HepG2 (cell line): ENCODE measurements around the gene NEK7. TPM values are rescaled to one million over a fixed set of nuclear protein-coding genes. Genes with fewer than 3 reads are reported as not detected.

Experiments used
- AGO1 ChIP-seq: fragments of 200-400 bp; formaldehyde crosslinking; IDR thresholded peaks from 2 replicates; pipeline ENCODE4 v1.6.1; 2017; ENCODE audit warnings: mild to moderate bottlenecking, low read depth, low read length, moderate library complexity; ENCODE audit not compliant: poor library complexity, severe bottlenecking
- EZH2 ChIP-seq: conservative IDR thresholded peaks from 2 replicates; pipeline ENCODE4 v1.6.1; 2012; ENCODE audit warnings: mild to moderate bottlenecking, low read depth, low read length, moderate library complexity
- HBP1 ChIP-seq: IDR thresholded peaks from 2 replicates; pipeline ENCODE4 v1.6.1; 2016; ENCODE audit warnings: low read depth, control low read depth
- HNF1B ChIP-seq: sonication (generic); formaldehyde crosslinking; IDR thresholded peaks from 2 replicates; pipeline ENCODE4 v1.5.1; 2020; ENCODE audit warnings: mild to moderate bottlenecking, moderate library complexity, missing genetic modification reagents
- HNRNPLL ChIP-seq: fragments of 200-400 bp; formaldehyde crosslinking; IDR thresholded peaks from 2 replicates; pipeline ENCODE4 v1.6.1; 2017; ENCODE audit warnings: mild to moderate bottlenecking, low read depth, low read length; ENCODE audit not compliant: poor library complexity, severe bottlenecking
- KMT2A ChIP-seq: sonication (generic); formaldehyde crosslinking; IDR thresholded peaks from 2 replicates; pipeline ENCODE4 v1.4.0; 2020; ENCODE audit warnings: missing genetic modification reagents
- NAIF1 ChIP-seq: sonication (generic); formaldehyde crosslinking; IDR thresholded peaks from 2 replicates; pipeline ENCODE4 v1.5.0; 2020; ENCODE audit warnings: mild to moderate bottlenecking, missing genetic modification reagents, borderline replicate concordance
- NRL ChIP-seq: sonication (generic); formaldehyde crosslinking; IDR thresholded peaks from 2 replicates; pipeline ENCODE4 v1.5.0; 2020; ENCODE audit warnings: missing genetic modification reagents, mild to moderate bottlenecking, moderate library complexity, borderline replicate concordance
- PTBP1 ChIP-seq: fragments of 200-400 bp; formaldehyde crosslinking; IDR thresholded peaks from 2 replicates; pipeline ENCODE4 v1.6.1; 2018; ENCODE audit warnings: low read length, low read depth; ENCODE audit not compliant: poor library complexity, severe bottlenecking
- ZBTB1 ChIP-seq: sonication (generic); formaldehyde crosslinking; IDR thresholded peaks from 2 replicates; pipeline ENCODE4 v1.4.0; 2020; ENCODE audit warnings: missing genetic modification reagents, borderline replicate concordance
- ZNF138 ChIP-seq: sonication (generic); formaldehyde crosslinking; IDR thresholded peaks from 2 replicates; pipeline ENCODE4 v1.5.0; 2020; ENCODE audit warnings: mild to moderate bottlenecking, low read depth, missing genetic modification reagents
- ZNF234 ChIP-seq: sonication (generic); formaldehyde crosslinking; conservative IDR thresholded peaks from 2 replicates; pipeline ENCODE4 v1.5.1; 2020; ENCODE audit warnings: mild to moderate bottlenecking, missing genetic modification reagents
- ZNF703 ChIP-seq: sonication (generic); formaldehyde crosslinking; IDR thresholded peaks from 2 replicates; pipeline ENCODE4 v1.5.1; 2020; ENCODE audit warnings: missing genetic modification reagents, mild to moderate bottlenecking, moderate library complexity, borderline replicate concordance
- ZNF792 ChIP-seq: IDR thresholded peaks from 2 replicates; pipeline ENCODE4 v1.6.1; 2016
- polyA plus RNA-seq, 8 experiments: library from polyadenylated mRNA; depleted of rRNA in 3 of 8; stranded (reverse) in 7 of 8; unstranded in 1 of 8; fragments of >200 nt; fragmentation: Illumina TruSeq in 4 of 8; extraction: Trizol in 4 of 8; gene quantifications; 2 replicates each; pipeline versions ENCODE4 v1.2.1 to v1.2.3, GENCODE V29; 2011 to 2016; ENCODE audit warnings: low read depth in 4 of 8, missing spikeins in 1 of 8, mixed read lengths in 1 of 8; ENCODE audit not compliant: insufficient read depth in 1 of 8
- total RNA-seq, 5 experiments: library from RNA; depleted of rRNA; stranded (reverse); fragments of >200 nt; fragmentation: Illumina TruSeq; extraction: Trizol; gene quantifications; 2 replicates each; pipeline ENCODE4 v1.2.3, GENCODE V29; 2016; ENCODE audit warnings: low read depth in 1 of 5
- TF ChIP-seq, protein P1 (sequence below): sonication (generic); formaldehyde crosslinking; conservative IDR thresholded peaks from 2 replicates; pipeline ENCODE4 v1.8.0; 2022; ENCODE audit warnings: mild to moderate bottlenecking, moderate library complexity, missing genetic modification reagents
- TF ChIP-seq, protein P2 (sequence below): sonication (generic); formaldehyde crosslinking; IDR thresholded peaks from 2 replicates; pipeline ENCODE4 v1.5.0; 2020; ENCODE audit warnings: mild to moderate bottlenecking, missing genetic modification reagents, borderline replicate concordance
- TF ChIP-seq, protein P3 (sequence below): sonication (generic); formaldehyde crosslinking; IDR thresholded peaks from 2 replicates; pipeline ENCODE4 v1.4.0; 2020; ENCODE audit warnings: missing genetic modification reagents

NEK7 gene
- total and polyA plus RNA-seq, 2 of the 13 experiments (the other 11 are each of a cell fraction or from before 2014, with no cell fraction given), result 18.1 to 19.2 TPM

GRCh38 chr1:198156745-198157240 lies at the start of gene NEK7 (continued):
- TF ChIP-seq HNF1B, result peak; percentile 32; the same call in 1 of the 2 replicates
- no peak for TF ChIP-seq PTBP1
- peak; percentile 53 for TF ChIP-seq AGO1
- TF ChIP-seq EZH2, result no peak
- no peak for TF ChIP-seq ZBTB1 (CRISPR knock-in tag)
- TF ChIP-seq, protein P1, sequence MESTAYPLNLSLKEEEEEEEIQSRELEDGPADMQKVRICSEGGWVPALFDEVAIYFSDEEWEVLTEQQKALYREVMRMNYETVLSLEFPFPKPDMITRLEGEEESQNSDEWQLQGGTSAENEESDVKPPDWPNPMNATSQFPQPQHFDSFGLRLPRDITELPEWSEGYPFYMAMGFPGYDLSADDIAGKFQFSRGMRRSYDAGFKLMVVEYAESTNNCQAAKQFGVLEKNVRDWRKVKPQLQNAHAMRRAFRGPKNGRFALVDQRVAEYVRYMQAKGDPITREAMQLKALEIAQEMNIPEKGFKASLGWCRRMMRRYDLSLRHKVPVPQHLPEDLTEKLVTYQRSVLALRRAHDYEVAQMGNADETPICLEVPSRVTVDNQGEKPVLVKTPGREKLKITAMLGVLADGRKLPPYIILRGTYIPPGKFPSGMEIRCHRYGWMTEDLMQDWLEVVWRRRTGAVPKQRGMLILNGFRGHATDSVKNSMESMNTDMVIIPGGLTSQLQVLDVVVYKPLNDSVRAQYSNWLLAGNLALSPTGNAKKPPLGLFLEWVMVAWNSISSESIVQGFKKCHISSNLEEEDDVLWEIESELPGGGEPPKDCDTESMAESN, result peak; percentile 92
- TF ChIP-seq, protein P2, sequence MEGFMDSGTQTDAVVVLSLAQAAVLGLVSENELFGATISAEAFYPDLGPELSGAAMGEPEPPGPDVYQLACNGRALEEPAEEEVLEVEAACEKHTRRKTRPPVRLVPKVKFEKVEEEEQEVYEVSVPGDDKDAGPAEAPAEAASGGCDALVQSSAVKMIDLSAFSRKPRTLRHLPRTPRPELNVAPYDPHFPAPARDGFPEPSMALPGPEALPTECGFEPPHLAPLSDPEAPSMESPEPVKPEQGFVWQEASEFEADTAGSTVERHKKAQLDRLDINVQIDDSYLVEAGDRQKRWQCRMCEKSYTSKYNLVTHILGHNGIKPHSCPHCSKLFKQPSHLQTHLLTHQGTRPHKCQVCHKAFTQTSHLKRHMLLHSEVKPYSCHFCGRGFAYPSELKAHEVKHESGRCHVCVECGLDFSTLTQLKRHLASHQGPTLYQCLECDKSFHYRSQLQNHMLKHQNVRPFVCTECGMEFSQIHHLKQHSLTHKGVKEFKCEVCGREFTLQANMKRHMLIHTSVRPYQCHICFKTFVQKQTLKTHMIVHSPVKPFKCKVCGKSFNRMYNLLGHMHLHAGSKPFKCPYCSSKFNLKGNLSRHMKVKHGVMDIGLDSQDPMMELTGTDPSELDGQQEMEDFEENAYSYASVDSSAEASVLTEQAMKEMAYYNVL, result peak; percentile 42; the same call in 1 of the 2 replicates
- TF ChIP-seq ZNF792 (CRISPR knock-in tag), result 0 out of 2 replicates have a peak, but pooled peaks have one; percentile 13
- TF ChIP-seq ZNF703 (CRISPR knock-in tag), result no peak
- TF ChIP-seq HBP1 (CRISPR knock-in tag), result 0 out of 2 replicates have a peak, but pooled peaks have one; percentile 50
- peak; percentile 80 for TF ChIP-seq HNRNPLL
- 0 out of 2 replicates have a peak, but pooled peaks have one; percentile 48 for TF ChIP-seq ZNF234
- TF ChIP-seq KMT2A, result no peak
- no peak for TF ChIP-seq ZNF138 (CRISPR knock-in tag)
- no peak for TF ChIP-seq NAIF1 (CRISPR knock-in tag)
- TF ChIP-seq, protein P3, sequence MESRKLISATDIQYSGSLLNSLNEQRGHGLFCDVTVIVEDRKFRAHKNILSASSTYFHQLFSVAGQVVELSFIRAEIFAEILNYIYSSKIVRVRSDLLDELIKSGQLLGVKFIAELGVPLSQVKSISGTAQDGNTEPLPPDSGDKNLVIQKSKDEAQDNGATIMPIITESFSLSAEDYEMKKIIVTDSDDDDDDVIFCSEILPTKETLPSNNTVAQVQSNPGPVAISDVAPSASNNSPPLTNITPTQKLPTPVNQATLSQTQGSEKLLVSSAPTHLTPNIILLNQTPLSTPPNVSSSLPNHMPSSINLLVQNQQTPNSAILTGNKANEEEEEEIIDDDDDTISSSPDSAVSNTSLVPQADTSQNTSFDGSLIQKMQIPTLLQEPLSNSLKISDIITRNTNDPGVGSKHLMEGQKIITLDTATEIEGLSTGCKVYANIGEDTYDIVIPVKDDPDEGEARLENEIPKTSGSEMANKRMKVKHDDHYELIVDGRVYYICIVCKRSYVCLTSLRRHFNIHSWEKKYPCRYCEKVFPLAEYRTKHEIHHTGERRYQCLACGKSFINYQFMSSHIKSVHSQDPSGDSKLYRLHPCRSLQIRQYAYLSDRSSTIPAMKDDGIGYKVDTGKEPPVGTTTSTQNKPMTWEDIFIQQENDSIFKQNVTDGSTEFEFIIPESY (CRISPR knock-in tag), result no peak
- no peak for TF ChIP-seq NRL
